ENCODE measurements around the gene USH2A.

DNA sequence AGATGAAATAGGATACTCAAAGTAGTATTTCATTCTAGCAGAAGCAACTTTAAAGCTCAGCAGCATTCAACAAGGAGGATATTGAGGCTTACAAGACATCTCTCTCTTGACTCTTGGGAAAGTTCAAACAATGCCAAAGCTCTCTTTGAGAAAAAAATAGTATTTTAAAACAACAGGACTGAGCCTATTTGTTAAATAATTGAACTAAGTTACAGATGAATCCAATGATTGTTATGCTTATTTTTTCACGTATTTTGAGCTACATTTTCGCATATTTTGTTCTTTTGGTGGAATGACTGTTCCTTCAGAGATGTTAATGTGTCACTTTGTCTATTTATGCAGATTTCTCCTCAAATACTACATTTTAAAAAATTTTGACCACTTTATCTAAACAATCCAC lies 655.5 kb downstream of the USH2A start:
- TF ChIP-seq CTCF (IDR thresholded peaks at IDR 0.05) = no peak
- TF ChIP-seq EZH2 (IDR thresholded peaks at IDR 0.05) = no peak
- TF ChIP-seq EZH2phosphoT487 (IDR thresholded peaks at IDR 0.05) = no peak
